Lung (tissue), 16 donors: ENCODE results near the gene CLCN4. TPM values are rescaled to one million over a fixed set of nuclear protein-coding genes. Genes with fewer than 3 reads are reported as not detected.

ENCODE experiments used
- ATAC-seq: fragments of 200-7000 bp; cut with Tn5 transposase; one replicate; pipeline ENCODE4 v1.9.1; 2020; ENCODE audit warnings: moderate number of reproducible peaks; ENCODE audit not compliant: insufficient read depth, low FRiP score
- DNase-seq, 3 donors: peaks; one replicate each; pipeline ENCODE4 v3.0.0-alpha.2; 2013 to 2017
- H3K27ac ChIP-seq, 2 donors: one replicate each; pipeline ENCODE4 v1.5.1; 2013; ENCODE audit warnings: mild to moderate bottlenecking in 2 of 2, moderate library complexity in 2 of 2, control low read depth in 1 of 2, inconsistent platforms in 1 of 2, low read depth in 1 of 2, low read length in 1 of 2
- H3K27me3 ChIP-seq, 3 donors: one replicate each; pipeline ENCODE4 v1.5.1; 2013; ENCODE audit warnings: low read length in 2 of 3; ENCODE audit not compliant: control insufficient read depth in 3 of 3, insufficient read depth in 3 of 3
- H3K36me3 ChIP-seq, 4 donors: one replicate each; pipeline ENCODE4 v1.5.1; 2013; ENCODE audit warnings: low read length in 4 of 4, mild to moderate bottlenecking in 1 of 4, moderate library complexity in 1 of 4; ENCODE audit not compliant: control insufficient read depth in 4 of 4, insufficient read depth in 4 of 4
- H3K4me1 ChIP-seq, 5 donors: one replicate each; pipeline ENCODE4 v1.5.1; 2013; ENCODE audit warnings: low read length in 5 of 5, mild to moderate bottlenecking in 2 of 5, moderate library complexity in 1 of 5; ENCODE audit not compliant: control insufficient read depth in 5 of 5, insufficient read depth in 5 of 5
- H3K4me3 ChIP-seq: one replicate; pipeline ENCODE4 v1.5.1; 2013; ENCODE audit warnings: mild to moderate bottlenecking, control low read depth, moderate library complexity
- H3K9ac ChIP-seq, 2 donors: one replicate each; pipeline ENCODE4 v1.5.1; 2013; ENCODE audit warnings: low read length in 2 of 2, control low read depth in 1 of 2; ENCODE audit not compliant: insufficient read depth in 1 of 2
- H3K9me3 ChIP-seq, 4 donors: one replicate each; pipeline ENCODE4 v1.5.1; 2013; ENCODE audit warnings: low read length in 3 of 4, mild to moderate bottlenecking in 1 of 4, moderate library complexity in 1 of 4; ENCODE audit not compliant: control insufficient read depth in 4 of 4, insufficient read depth in 3 of 4
- CTCF ChIP-seq: IDR thresholded peaks from 2 replicates; pipeline ENCODE4 v1.5.1; 2012; ENCODE audit warnings: mild to moderate bottlenecking; ENCODE audit errors: control extremely low read depth, extremely low read depth
- WGBS, 2 donors: extraction: QIAGEN DNeasy Blood & Tissue Kit; methylation state at CpG; one replicate each; pipeline ENCODE4 v1.1.7; 2013; 5-methylcytosine and 5-hydroxymethylcytosine counted together
- long read RNA-seq, 5 donors: transcript quantifications; one replicate each; lab custom pipeline, GENCODE V29; 2026
- polyA plus RNA-seq, 2 donors: library from polyadenylated mRNA; stranded (reverse); fragments of 200-250 nt; gene quantifications; one replicate each; pipeline ENCODE4 v1.2.1, GENCODE V29; 2013
- total RNA-seq, 2 donors: library from RNA; depleted of rRNA in 1 of 2; stranded (reverse); fragments of >200 nt in 1 of 2; gene quantifications; one replicate each; pipeline ENCODE4 v1.2.1, GENCODE V29; 2014 to 2021
- donor health status: control.
- donor health status: control.
- donor health status: Bipolar disorder and iron deficiency.
- donor health status: healthy.
- donor health status: DM: yes; HTN: yes; CAD: no.

Gene CLCN4
- total RNA-seq (10 to 100 TPM in 1 of 2 donors, 1 to 10 TPM in 1; 9.3 to 11.3 TPM), polyA plus RNA-seq (1 to 10 TPM; 2.1 to 2.3 TPM)
- long read RNA-seq, donor 1, full-length matches to known transcripts, result 1 of 1 reads
- long read RNA-seq, donor 1, partial matches to known transcripts, result 0 of 1 reads
- long read RNA-seq, donor 1, other reads (novel, unspliced or antisense), result 0 of 1 reads
- long read RNA-seq, donor 2, result 0 reads
- long read RNA-seq, donor 3, result 0 reads
- long read RNA-seq, donor 4, result 0 reads
- long read RNA-seq, donor 5, full-length matches to known transcripts, result 1 of 1 reads
- long read RNA-seq, donor 5, partial matches to known transcripts, result 0 of 1 reads
- long read RNA-seq, donor 5, other reads (novel, unspliced or antisense), result 0 of 1 reads

DNA sequence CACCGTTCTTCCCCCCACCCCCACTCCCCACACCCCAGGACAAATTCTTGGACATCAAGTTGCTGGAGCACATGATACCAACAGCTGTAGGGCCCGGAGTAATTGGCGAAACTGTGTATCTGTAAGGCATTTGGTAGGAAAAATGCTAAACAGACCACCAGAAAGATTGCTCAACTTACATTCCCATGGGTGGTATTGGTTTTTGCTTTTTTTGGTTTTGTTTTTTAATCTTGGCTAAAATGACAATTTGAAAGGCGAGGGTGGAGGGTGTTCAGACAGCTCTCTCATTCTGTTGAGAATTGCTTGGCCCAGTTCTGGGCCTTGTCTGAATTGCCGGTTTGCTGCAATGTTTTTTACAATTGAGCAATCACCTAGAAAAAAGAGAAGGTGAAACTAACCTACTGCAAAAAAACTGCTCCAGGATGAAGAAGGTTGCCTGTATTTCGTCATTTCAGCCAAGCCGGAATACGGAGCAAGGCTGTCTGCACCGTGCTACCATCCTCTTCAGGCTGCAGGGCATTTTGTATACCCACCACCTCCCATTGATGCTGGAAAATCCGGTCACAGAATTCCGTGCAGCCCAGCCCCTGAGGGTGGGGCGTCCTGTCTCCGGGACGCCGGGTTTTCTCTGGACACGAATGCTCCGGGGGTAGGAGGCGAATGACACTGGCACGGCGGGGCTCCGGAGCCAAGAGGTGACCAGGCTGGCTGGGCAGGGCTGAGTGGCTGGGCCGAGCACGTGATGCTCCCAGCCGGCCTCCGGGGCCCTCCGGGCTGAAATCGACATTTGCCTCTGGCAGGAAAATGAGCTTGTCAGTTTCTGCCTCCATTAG, at the start of gene CLCN4:
Gene CLCN4 (plus strand): TSS at position 777 of the 833 bp plus-strand sequence. CDS start 28,058 bp downstream, outside the sequence.
- Histone ChIP-seq H3K27ac (peak within 1 kb of the TSS; percentile 70 to 73), H3K4me3 (no peak within 1 kb of the TSS), H3K27me3 (peaks cover 0 to 23% (median 18%) of the 10 kb centered on the region in 3 donors), H3K9ac (no peak within 1 kb of the TSS), H3K36me3 (no peaks in the 10 kb centered on the region), H3K9me3 (no peaks in the 10 kb centered on the region), H3K4me1 (peaks cover 0 to 20% (median 5%) of the 10 kb centered on the region in 5 donors)
- 9 to 20% methylated on average over 27 of the region's 27 CpGs for WGBS, 2 donors
- TF ChIP-seq CTCF, result no peak
- ATAC-seq, result peak; percentile 85
- peak in 2 of 3 donors; percentile 42 to 55 for DNase-seq

DNA sequence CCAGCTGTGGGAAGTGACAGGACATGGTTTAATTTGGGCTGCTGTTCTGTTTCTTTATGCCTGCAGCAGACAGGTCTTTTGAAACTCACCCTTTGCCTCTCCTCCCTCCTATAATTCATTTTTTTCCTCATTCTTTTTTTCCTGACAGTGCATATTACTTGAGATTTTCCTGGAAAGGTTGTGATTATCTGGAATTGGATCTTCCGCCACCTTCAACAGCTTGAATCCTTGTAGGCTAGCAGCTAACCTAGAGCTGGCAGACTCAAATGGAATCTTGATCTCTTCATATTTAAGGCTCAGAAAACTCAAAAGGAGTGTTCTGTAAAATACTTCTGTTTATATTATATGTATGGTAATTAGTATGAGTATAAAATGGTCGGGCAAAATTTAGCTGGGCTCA, 49.3 kb upstream of the CLCN4 start:
- H3K27ac ChIP-seq, result peak overlapping the region in 1 of 2 donors; percentile 49

DNA sequence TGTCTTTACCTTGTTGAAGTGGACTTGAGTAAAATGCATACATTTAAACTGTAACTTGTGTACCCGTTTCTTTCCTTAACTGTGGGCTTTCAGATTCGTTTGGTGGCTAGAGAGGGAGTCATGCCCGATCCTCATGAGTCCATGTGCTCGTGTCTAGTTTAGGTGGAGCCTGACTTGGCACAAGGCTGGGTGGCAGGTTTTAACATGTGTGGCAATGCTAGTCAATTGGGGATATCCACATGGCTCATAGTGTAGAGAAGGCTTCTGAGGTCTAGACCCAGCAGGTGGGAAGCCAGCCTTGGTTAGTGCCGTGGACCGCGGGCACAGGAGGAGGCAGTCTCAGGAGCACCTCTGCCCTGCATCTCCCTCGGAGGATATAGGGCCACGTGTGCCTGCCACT, 48.5 kb upstream of the CLCN4 start:
- WGBS, 2 donors, result 66 to 75% methylated on average over 7 to 9 of the region's 9 CpGs
- peaks cover 0 to 8% (median 2%) of the 10 kb centered on the region in 3 donors for H3K27me3 ChIP-seq
- H3K4me3 ChIP-seq, result no peak overlapping the region
- ATAC-seq (no peak), DNase-seq (no peak)
- H3K36me3 ChIP-seq, result peaks cover 0 to 3% (median 2%) of the 10 kb centered on the region in 4 donors
- peaks cover 0 to 29% (median 4%) of the 10 kb centered on the region in 5 donors for H3K4me1 ChIP-seq
- H3K27ac ChIP-seq, result peak overlapping the region in 1 of 2 donors; percentile 56
- H3K9ac ChIP-seq, result no peak overlapping the region
- H3K9me3 ChIP-seq, result peaks cover 0 to 3% (median 0%) of the 10 kb centered on the region in 4 donors
- TF ChIP-seq CTCF, result no peak

More for the DNA sequence above, 49.3 kb upstream of the CLCN4 start:
- Histone ChIP-seq H3K36me3 (peaks cover 0 to 7% (median 5%) of the 10 kb centered on the region in 4 donors), H3K4me1 (peaks cover 0 to 29% (median 4%) of the 10 kb centered on the region in 5 donors), H3K27me3 (peaks cover 0 to 5% (median 2%) of the 10 kb centered on the region in 3 donors), H3K9ac (no peak overlapping the region), H3K4me3 (no peak overlapping the region), H3K9me3 (peaks cover 0 to 4% (median 0%) of the 10 kb centered on the region in 4 donors)
- no peak for TF ChIP-seq CTCF
- 80 to 83% methylated on average over 2 of the region's 2 CpGs for WGBS, 2 donors
- DNase-seq (no peak), ATAC-seq (no peak)
